ENCODE results near the gene COLEC11. TPM values are rescaled to one million over a fixed set of nuclear protein-coding genes. Genes with fewer than 3 reads are reported as not detected.
A peak's percentile ranks its signal among the peaks of the same experiment; 100 is the strongest.

Gene COLEC11
- total RNA-seq, 1 experiment from 2014 or later = 0.39 TPM

DNA sequence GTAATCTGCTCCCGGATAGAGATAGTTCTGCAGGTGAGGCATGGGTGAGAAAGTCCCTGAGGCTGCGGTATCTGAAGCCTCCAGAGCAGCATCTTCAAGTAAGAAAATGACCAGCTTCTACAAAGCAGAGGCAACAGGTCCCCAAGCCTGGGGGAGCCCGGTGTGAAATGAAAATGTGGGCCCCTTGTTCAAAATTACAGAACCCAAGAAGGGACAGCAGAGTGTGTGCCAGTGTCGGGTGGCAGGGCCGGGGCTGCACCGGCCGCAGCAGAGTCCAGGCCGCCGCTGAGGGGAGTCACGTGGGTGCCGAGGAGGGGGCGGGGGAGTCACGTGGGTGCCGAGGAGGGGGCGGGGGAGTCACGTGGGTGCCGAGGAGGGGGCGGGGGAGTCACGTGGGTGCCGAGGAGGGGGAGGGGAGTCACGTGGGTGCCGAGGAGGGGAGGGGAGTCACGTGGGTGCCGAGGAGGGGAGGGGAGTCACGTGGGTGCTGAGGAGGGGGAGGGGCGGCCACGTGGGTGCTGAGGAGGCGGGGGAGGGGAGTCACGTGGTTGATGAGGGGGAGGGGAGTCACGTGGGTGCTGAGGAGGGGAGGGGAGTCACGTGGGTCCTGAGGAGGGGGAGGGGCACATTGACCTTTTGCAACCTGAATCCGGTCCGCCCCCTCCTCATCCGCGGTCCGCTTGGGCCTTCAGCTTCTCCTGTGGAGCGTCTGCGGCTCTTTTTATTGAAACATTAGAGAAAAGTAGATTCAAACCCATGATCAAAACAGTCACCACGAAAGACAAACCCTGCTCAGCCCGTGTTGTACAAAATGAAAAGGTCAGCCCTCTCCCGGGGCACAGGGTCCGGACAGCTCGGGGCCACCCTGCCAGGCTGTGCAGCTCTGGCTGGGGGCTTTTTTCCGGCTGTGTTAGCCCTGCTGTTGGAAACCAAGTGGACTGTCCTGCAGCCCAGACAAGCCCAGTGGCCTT is 10.4 kb downstream of the COLEC11 start:
- peaks cover 5% of the 10 kb centered on the region for H3K27me3 Mint-ChIP-seq (ENCODE audit: low read depth)
- no peak overlapping the region for H2BK5ac ChIP-seq (ENCODE audit: insufficient read length, low read length)
- H2BK12ac ChIP-seq (ENCODE audit: insufficient read length, low read depth, low read length) = no peak overlapping the region
- H3K23me2 ChIP-seq (ENCODE audit: insufficient read length, low read depth, low read length, poor library complexity, severe bottlenecking) = no peaks in the 10 kb centered on the region
- WGBS (ENCODE audit: extremely low coverage, insufficient read length, low lambda C conversion rate) = no CpG with 5 or more reads among the region's 44 CpGs
- H3K27ac ChIP-seq (ENCODE audit: insufficient read length, low read depth, low read length) = no peak overlapping the region
- no peaks in the 10 kb centered on the region for H3K27me3 ChIP-seq (ENCODE audit: insufficient read depth, low read length)
- H3K9me3 Mint-ChIP-seq = no peaks in the 10 kb centered on the region; a peak in 1 of 5 replicates
- H3K9me3 ChIP-seq (ENCODE audit: control insufficient read depth, low read depth, low read length) = no peaks in the 10 kb centered on the region
- H4K5ac ChIP-seq (ENCODE audit: insufficient read length, low read depth, low read length) = no peak overlapping the region
- no peaks in the 10 kb centered on the region for H3K79me1 ChIP-seq (ENCODE audit: insufficient read depth, low read depth, low read length, poor library complexity, severe bottlenecking)
- TF ChIP-seq CTCF (conservative IDR thresholded peaks at IDR 0.05) = no peak
- H3K4ac ChIP-seq (ENCODE audit: low read depth, low read length) = no peak overlapping the region
- no peak overlapping the region for H2AK5ac ChIP-seq (ENCODE audit: insufficient read length, low read length)
- no peak overlapping the region for H3K4me2 ChIP-seq (ENCODE audit: insufficient read depth, insufficient read length, low read length)
- no peak overlapping the region for H2BK120ac ChIP-seq (ENCODE audit: low read depth, low read length, poor library complexity, severe bottlenecking)
- no peak overlapping the region for H3K56ac ChIP-seq (ENCODE audit: insufficient read length, low read depth, low read length)
- no peak overlapping the region for H2AFZ ChIP-seq (ENCODE audit: low read length)
- H3K4me1 ChIP-seq (ENCODE audit: insufficient read depth, low read length) = no peaks in the 10 kb centered on the region
- no peak overlapping the region for H3K4me3 Mint-ChIP-seq
- no peak overlapping the region for H4K8ac ChIP-seq (replicated peaks; ENCODE audit: insufficient read length, low read depth, low read length)
- no peak overlapping the region for H4K91ac ChIP-seq (ENCODE audit: insufficient read length, low read depth, low read length)
- no peak overlapping the region for H2BK15ac ChIP-seq (ENCODE audit: low read depth, low read length)
- DNase-seq = no peak
- H3K27ac Mint-ChIP-seq = peak overlapping the region in 1 of 3 experiments; percentile 44; a peak in 1 of 7 replicates
- H3K23ac ChIP-seq (ENCODE audit: insufficient read length, low read depth, low read length) = no peak overlapping the region
- peaks cover 0 to 8% of the 10 kb centered on the region in 2 experiments; a peak in 1 of 4 replicates for H3K4me1 Mint-ChIP-seq
- no peaks in the 10 kb centered on the region for H3K79me2 ChIP-seq (ENCODE audit: insufficient read depth, low read length)
- no peak overlapping the region for H3K18ac ChIP-seq (ENCODE audit: insufficient read length, low read depth, low read length)
- H4K20me1 ChIP-seq (ENCODE audit: control insufficient read depth, insufficient read depth, insufficient read length) = no peaks in the 10 kb centered on the region
- no peak overlapping the region for H3K9ac ChIP-seq (ENCODE audit: extremely low read depth, insufficient read length, low read length)
- H3T11ph ChIP-seq (ENCODE audit: low read length) = no peak overlapping the region
- no peak overlapping the region for H3K14ac ChIP-seq (ENCODE audit: insufficient read depth, low read length)
- H2BK20ac ChIP-seq (ENCODE audit: low read depth, low read length, poor library complexity, severe bottlenecking) = no peak overlapping the region
- H3K36me3 Mint-ChIP-seq (ENCODE audit: insufficient read depth in 1 of 3, low read depth in 3 of 3) = no peaks in the 10 kb centered on the region

Data from H9 (cell line).